Stimulated activated naive CD8-positive, alpha-beta T cell treated with anti-CD3 and anti-CD28 coated beads, Interleukin-15, Interleukin-2, amounts not matched to agents 100 ng/mL and 50 ng/mL, for 24 hours (primary cell): Measurements from ENCODE around the gene OSBPL9.

ENCODE experiments used
- H3K27ac Mint-ChIP-seq: one replicate; pipeline ENCODE4 v1.8.0; 2021; ENCODE audit warnings: mild to moderate bottlenecking, mixed read lengths
- H3K27me3 Mint-ChIP-seq: one replicate; pipeline ENCODE4 v1.8.0; 2021; ENCODE audit warnings: mixed read lengths
- H3K36me3 Mint-ChIP-seq: one replicate; pipeline ENCODE4 v1.8.0; 2021; ENCODE audit warnings: low read depth, mixed read lengths
- H3K4me1 Mint-ChIP-seq: one replicate; pipeline ENCODE4 v1.8.0; 2021; ENCODE audit warnings: low read depth, mixed read lengths
- H3K4me3 Mint-ChIP-seq: one replicate; pipeline ENCODE4 v1.8.0; 2021; ENCODE audit warnings: mild to moderate bottlenecking, mixed read lengths
- H3K9me3 Mint-ChIP-seq: one replicate; pipeline ENCODE4 v1.8.0; 2021; ENCODE audit warnings: mixed read lengths

Gene OSBPL9

GRCh38 chr1:51660580-51660979 is 43.7 kb downstream of the OSBPL9 start:
- Mint-ChIP-seq H3K36me3 (peaks cover 5% of the 10 kb centered on the region), H3K4me1 (no peaks in the 10 kb centered on the region), H3K27ac (no peak overlapping the region), H3K27me3 (no peaks in the 10 kb centered on the region), H3K4me3 (no peak overlapping the region), H3K9me3 (no peaks in the 10 kb centered on the region)

GRCh38 chr1:51661081-51661518 is 44.2 kb downstream of the OSBPL9 start:
- no peak overlapping the region for H3K27ac Mint-ChIP-seq
- H3K9me3 Mint-ChIP-seq: no peaks in the 10 kb centered on the region
- H3K4me1 Mint-ChIP-seq: no peaks in the 10 kb centered on the region
- H3K36me3 Mint-ChIP-seq: peaks cover 5% of the 10 kb centered on the region
- no peak overlapping the region for H3K4me3 Mint-ChIP-seq
- H3K27me3 Mint-ChIP-seq: no peaks in the 10 kb centered on the region

DNA sequence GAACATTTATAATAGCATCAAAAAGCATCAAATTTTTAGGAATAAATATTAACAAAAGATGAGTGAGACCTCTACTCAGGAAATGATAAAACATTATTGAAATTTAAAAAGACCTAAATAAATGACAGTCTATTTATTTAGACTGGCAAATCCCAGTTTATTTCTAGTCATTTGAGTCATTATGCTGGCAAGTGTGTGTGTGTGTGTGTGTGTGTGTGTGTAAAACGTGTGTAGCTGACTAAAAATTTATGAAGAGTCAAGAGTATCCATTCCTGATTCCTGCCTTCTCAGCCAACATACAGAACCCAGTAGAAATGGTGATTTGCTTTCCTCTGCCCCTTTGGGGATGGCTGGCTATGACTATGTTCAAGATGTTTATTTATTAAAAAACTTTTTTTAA is 46.2 kb downstream of the OSBPL9 start:
- no peaks in the 10 kb centered on the region for H3K4me1 Mint-ChIP-seq
- no peaks in the 10 kb centered on the region for H3K9me3 Mint-ChIP-seq
- no peaks in the 10 kb centered on the region for H3K27me3 Mint-ChIP-seq
- H3K27ac Mint-ChIP-seq: no peak overlapping the region
- H3K4me3 Mint-ChIP-seq: no peak overlapping the region
- H3K36me3 Mint-ChIP-seq: peaks cover 5% of the 10 kb centered on the region

DNA sequence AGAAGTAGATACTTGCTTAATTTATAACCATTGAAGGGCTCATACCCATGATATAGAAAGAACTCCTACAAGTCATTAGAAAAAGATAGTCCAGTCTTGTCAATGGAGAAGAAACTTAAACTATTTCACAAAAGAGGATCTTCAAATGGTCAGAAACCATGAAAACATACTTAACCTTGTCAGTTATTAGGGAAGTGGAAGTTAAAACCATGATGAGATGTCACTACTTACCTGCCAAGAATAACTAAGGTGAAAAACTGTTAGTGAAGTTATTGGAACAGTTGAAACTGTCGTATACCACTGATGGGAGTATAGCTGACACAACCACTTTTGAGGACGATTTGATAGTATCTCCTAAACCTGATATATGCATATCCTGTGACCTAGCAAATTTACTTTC is 46.8 kb downstream of the OSBPL9 start:
- Mint-ChIP-seq H3K4me1 (no peaks in the 10 kb centered on the region), H3K9me3 (no peaks in the 10 kb centered on the region), H3K27me3 (no peaks in the 10 kb centered on the region), H3K36me3 (peaks cover 5% of the 10 kb centered on the region), H3K27ac (no peak overlapping the region), H3K4me3 (no peak overlapping the region)

DNA sequence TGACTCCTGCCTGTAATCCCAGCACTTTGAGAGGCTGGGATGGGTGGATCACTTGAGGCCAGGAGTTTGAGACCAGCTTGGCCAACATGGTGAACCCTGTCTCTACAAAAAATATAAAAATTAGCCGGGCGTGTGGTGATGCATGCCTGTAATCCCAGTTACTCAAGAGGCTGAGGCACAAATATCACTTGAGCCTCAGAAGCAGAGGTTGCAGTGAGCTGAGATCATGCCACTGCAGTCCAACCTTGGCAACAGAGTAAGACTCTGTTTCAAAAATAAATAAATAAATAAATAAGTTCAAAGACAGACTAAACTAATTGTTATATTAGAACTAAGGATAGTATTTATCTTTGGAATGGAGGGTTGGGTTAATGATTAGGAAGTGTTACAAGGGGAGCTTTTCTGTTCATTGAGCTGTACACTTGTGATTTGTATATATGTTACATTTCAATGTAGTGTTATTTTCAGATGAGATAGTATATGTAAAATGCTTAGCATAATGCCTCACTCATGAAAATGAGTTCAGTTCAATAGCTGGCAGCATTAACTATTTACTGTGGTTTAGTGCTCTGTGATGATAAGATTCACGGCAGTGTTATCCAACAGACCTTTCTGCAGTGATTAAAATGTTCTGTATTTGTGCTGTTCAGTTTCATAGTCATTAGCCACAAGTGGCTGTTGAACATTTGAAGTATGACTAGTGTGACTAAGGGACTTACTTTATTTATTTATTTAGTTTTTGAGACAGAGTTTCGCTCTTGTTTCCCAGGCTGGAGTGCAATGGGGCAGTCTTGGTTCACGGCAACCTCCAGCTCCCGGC is 47.7 kb downstream of the OSBPL9 start:
- H3K36me3 Mint-ChIP-seq: peaks cover 5% of the 10 kb centered on the region
- no peak overlapping the region for H3K27ac Mint-ChIP-seq
- no peaks in the 10 kb centered on the region for H3K27me3 Mint-ChIP-seq
- no peaks in the 10 kb centered on the region for H3K4me1 Mint-ChIP-seq
- H3K9me3 Mint-ChIP-seq: no peaks in the 10 kb centered on the region
- H3K4me3 Mint-ChIP-seq: no peak overlapping the region

- no peaks in the 10 kb centered on the region for H3K4me1 Mint-ChIP-seq
- no peaks in the 10 kb centered on the region for H3K9me3 Mint-ChIP-seq
- no peak overlapping the region for H3K4me3 Mint-ChIP-seq
- H3K36me3 Mint-ChIP-seq: peaks cover 5% of the 10 kb centered on the region
- H3K27ac Mint-ChIP-seq: no peak overlapping the region
- H3K27me3 Mint-ChIP-seq: no peaks in the 10 kb centered on the region
Observed at GRCh38 chr1:51666478-51666877, 49.6 kb downstream of the OSBPL9 start.

GRCh38 chr1:51667561-51667960 is 50.7 kb downstream of the OSBPL9 start:
- H3K36me3 Mint-ChIP-seq: no peaks in the 10 kb centered on the region
- no peak overlapping the region for H3K27ac Mint-ChIP-seq
- H3K9me3 Mint-ChIP-seq: no peaks in the 10 kb centered on the region
- no peaks in the 10 kb centered on the region for H3K4me1 Mint-ChIP-seq
- no peaks in the 10 kb centered on the region for H3K27me3 Mint-ChIP-seq
- no peak overlapping the region for H3K4me3 Mint-ChIP-seq

DNA sequence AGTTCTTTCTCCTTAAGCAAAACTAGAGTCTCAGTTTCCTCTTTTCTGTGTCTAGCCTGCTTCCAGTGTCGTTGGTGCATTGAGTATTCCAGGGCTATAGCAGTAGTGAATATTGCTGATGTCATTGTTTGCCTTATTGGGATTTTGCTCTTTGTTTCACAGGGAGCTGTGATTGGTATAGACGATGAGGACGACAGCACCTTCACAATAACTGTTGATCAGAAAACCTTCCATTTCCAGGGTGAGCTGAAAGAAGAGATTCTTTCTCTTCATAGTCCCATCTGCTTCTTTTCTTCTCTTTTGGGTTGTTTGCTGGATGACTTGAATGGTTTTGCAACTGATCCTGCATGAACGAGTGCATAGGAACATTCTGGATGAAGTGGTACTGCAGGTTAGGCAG is 52.4 kb downstream of the OSBPL9 start:
- no peaks in the 10 kb centered on the region for H3K27me3 Mint-ChIP-seq
- H3K4me1 Mint-ChIP-seq: no peaks in the 10 kb centered on the region
- peaks cover under 1% of the 10 kb centered on the region for H3K36me3 Mint-ChIP-seq
- H3K27ac Mint-ChIP-seq: no peak overlapping the region
- H3K4me3 Mint-ChIP-seq: no peak overlapping the region
- no peaks in the 10 kb centered on the region for H3K9me3 Mint-ChIP-seq

GRCh38 chr1:51669816-51670215 is 52.9 kb downstream of the OSBPL9 start:
- Mint-ChIP-seq H3K4me1 (no peaks in the 10 kb centered on the region), H3K36me3 (peaks cover 4% of the 10 kb centered on the region), H3K27ac (no peak overlapping the region), H3K4me3 (no peak overlapping the region), H3K27me3 (no peaks in the 10 kb centered on the region), H3K9me3 (no peaks in the 10 kb centered on the region)

GRCh38 chr1:51671527-51672325 is 54.8 kb downstream of the OSBPL9 start:
- no peak overlapping the region for H3K4me3 Mint-ChIP-seq
- H3K4me1 Mint-ChIP-seq: no peaks in the 10 kb centered on the region
- H3K36me3 Mint-ChIP-seq: peaks cover 4% of the 10 kb centered on the region
- no peaks in the 10 kb centered on the region for H3K27me3 Mint-ChIP-seq
- H3K27ac Mint-ChIP-seq: no peak overlapping the region
- no peaks in the 10 kb centered on the region for H3K9me3 Mint-ChIP-seq

DNA sequence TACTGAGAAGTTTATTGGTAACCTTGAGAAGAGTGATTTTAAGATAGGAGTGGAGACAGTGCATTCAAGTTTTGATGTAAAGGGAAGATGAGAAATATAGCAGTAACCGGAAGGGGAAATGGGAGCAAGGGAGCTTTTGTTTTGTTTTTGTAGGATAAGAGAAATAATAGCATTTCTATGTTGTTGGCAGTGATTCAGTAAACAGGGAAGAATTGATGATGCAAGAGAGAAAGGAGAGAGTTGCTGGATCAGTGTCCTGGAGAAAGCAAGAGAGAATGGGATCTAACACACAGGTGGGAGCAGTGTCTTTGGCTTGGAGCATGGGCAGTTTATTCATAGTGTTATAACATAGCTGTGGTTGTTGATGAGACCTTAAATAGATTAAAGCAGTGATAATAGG is 56.4 kb downstream of the OSBPL9 start:
- H3K27me3 Mint-ChIP-seq: no peaks in the 10 kb centered on the region
- peaks cover 4% of the 10 kb centered on the region for H3K36me3 Mint-ChIP-seq
- H3K9me3 Mint-ChIP-seq: no peaks in the 10 kb centered on the region
- no peaks in the 10 kb centered on the region for H3K4me1 Mint-ChIP-seq
- no peak overlapping the region for H3K4me3 Mint-ChIP-seq
- H3K27ac Mint-ChIP-seq: no peak overlapping the region

DNA sequence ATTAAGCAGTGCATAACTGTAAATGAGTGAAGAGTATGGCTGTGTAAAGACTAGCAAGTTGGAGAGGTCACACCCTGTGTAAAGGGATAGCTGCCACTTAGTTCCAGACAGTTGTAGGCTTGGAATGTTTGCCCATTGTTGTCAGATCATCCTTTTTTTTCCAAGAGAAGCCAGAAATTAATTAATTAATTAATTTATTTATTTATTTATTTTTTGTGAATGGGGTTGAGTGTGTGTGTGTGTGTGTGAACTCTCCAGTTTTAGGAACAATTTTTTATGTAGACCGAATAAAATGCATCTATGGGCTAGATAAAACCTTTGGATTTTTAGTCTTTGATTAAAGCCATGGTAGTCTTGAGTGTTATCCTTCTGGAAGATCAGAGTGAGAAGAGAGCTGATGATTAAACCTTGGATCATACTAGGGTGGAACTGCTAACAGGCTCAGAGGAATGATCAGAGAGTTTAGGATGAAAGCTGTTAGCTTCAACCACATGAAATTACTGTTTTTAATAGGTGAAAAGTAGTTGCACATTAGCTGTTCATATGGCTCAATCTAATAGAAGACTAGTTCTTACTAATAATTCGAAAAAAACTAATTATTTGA is 58.4 kb downstream of the OSBPL9 start:
- Mint-ChIP-seq H3K4me1 (peaks cover 8% of the 10 kb centered on the region), H3K27me3 (no peaks in the 10 kb centered on the region), H3K4me3 (no peak overlapping the region), H3K27ac (no peak overlapping the region), H3K9me3 (no peaks in the 10 kb centered on the region), H3K36me3 (peaks cover 4% of the 10 kb centered on the region)

DNA sequence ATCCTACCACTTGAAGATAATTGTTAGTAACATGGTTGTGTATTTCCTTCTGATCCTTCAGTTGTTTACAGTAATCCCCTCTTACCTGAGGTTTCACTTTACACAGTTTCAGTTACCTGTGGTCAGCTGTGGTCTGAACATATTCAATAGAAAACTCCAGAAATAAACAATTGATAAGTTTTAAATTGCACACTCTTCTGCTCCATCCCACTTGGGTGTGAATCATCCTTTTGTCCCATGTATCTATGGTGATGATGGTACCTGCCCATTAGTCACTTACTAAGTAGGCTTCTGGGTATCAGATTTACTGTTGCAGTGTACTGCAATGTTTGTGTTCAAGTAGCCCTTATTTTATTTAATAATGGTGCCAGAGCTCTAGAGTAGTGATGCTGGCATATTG is 62.5 kb downstream of the OSBPL9 start:
- no peak overlapping the region for H3K4me3 Mint-ChIP-seq
- H3K27ac Mint-ChIP-seq: no peak overlapping the region
- H3K4me1 Mint-ChIP-seq: peaks cover 8% of the 10 kb centered on the region
- no peaks in the 10 kb centered on the region for H3K27me3 Mint-ChIP-seq
- H3K36me3 Mint-ChIP-seq: peaks cover 2% of the 10 kb centered on the region
- H3K9me3 Mint-ChIP-seq: no peaks in the 10 kb centered on the region

DNA sequence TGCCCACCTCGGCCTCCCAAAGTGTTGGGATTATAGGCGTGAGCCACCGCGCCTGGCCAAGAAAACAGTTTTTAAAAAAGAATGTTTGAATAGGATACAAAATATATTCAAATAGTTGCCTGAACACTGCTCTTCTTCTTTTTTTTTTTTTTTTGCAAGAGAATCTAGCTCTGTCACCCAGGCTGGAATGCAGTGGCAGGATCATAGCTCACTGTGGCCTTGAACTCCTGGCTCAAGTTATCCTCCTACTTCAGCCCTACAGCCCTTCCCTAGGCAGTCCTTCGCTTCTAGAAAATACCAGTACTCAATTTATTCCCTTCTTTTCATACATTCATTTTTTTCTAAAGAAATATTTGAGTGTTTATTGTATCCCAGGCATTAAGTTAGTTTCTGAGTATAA is 67.9 kb downstream of the OSBPL9 start:
- no peaks in the 10 kb centered on the region for H3K9me3 Mint-ChIP-seq
- H3K4me1 Mint-ChIP-seq: peaks cover 15% of the 10 kb centered on the region
- H3K4me3 Mint-ChIP-seq: no peak overlapping the region

GRCh38 chr1:51686450-51686849 is 69.6 kb downstream of the OSBPL9 start:
- Mint-ChIP-seq H3K4me1 (peaks cover 16% of the 10 kb centered on the region), H3K9me3 (no peaks in the 10 kb centered on the region), H3K27me3 (no peaks in the 10 kb centered on the region), H3K36me3 (no peaks in the 10 kb centered on the region), H3K27ac (no peak overlapping the region), H3K4me3 (no peak overlapping the region)

More for the DNA sequence above, 67.9 kb downstream of the OSBPL9 start:
- no peak overlapping the region for H3K27ac Mint-ChIP-seq
- no peaks in the 10 kb centered on the region for H3K27me3 Mint-ChIP-seq
- no peaks in the 10 kb centered on the region for H3K36me3 Mint-ChIP-seq
